IPS-NIHi7 (cell line): ENCODE data around the gene SLC35F4.

Experiments used
- DNase-seq: peaks from one replicate; pipeline ENCODE4 v3.0.0; 2012; ENCODE audit warnings: mixed read lengths; ENCODE audit errors: extremely low spot score

The SLC35F4 gene

DNA sequence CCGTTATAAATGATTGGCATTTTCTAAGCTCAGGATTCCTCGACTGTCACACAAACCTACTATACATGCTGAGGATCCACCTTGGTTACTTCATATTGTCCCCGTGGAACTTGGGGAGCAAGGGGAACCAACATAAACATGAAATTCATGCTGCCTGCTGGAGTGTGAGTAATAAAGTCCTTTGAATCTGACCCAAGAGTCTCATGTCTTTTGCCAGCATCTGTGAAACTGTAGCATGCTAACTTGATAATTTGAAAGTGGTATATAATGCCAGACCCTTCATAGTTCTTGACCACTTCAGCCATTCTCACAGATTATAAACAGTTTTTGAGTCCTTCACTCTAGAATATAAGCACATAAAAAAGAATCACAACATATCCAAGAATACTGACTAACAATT is 17.1 kb downstream of the SLC35F4 start:
- DNase-seq: no peak

DNA sequence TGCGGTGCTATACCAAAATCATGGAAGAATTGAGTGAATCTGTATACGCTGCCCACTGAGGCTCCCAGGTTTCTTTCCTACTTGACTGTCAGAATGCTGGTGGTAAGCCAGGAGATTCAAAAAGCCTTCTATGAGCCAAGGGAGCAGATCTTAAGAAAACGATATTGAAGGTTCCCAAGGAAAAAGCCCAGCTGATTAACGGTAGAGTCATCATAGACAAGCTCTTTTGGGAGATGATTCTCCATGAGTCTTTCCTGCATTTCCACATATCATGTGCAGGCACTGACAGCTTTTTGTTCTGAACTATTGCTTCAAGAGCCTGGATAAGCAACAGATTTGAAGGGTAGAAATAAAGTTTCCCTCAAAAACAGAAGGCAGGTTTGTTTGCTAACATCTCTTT is 17.5 kb downstream of the SLC35F4 start:
- no peak for DNase-seq

DNA sequence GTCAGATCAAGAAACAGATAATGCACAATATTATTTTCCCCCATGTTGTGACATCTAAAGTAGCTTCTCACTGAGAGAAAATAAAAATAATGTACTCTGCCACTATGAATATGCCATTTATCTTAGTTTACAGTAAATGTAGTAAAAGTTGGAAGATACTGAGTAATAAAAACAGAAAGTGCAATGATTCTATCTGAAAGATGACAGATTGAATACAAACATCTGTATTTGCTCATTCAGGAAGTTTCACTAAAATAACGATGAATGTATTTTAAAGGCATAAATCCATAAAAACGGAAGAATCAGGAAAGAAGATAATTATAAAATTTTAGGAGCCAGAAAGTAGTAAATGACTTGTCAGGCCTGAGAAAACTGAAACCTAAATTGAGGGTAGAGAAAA is 18.2 kb downstream of the SLC35F4 start:
- DNase-seq: no peak

DNA sequence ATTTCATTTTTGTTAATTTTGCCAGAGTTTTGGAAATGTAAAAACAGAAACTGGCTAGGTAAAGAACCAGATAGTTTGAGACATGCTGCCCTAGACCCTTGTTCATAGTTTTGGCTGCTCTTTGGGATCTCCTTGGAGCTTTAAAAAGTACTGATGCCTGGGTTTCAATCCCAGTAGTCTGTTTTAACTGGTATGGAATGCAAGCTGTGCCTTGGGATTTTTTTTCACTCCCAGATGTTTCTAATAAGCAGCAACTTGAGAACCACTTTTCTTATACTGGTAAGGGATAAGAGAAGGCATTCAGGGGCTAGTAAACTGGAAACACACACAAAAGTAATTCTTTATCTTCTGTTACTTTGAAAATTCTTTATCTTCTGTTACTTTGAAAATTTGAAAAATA is 18.8 kb downstream of the SLC35F4 start:
- DNase-seq: no peak

DNA sequence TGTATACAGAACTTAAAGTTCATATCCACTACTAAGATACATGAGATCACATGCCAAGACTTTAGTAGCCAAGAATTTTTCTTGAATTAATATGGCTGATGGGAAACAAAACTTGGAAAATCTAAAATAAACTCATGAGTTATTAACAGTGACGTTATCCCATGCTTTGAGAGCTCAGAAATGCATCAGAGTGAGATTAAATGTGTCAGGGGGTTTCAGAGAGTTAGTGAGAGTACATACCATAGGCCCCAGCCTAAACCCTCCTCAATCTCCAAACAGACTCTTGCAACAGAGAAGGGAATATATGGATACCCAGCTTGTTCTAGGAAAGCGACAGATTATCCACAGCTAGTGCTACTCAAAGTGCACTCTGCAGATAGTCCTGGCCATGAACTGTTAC is 19.3 kb downstream of the SLC35F4 start:
- DNase-seq: no peak

DNA sequence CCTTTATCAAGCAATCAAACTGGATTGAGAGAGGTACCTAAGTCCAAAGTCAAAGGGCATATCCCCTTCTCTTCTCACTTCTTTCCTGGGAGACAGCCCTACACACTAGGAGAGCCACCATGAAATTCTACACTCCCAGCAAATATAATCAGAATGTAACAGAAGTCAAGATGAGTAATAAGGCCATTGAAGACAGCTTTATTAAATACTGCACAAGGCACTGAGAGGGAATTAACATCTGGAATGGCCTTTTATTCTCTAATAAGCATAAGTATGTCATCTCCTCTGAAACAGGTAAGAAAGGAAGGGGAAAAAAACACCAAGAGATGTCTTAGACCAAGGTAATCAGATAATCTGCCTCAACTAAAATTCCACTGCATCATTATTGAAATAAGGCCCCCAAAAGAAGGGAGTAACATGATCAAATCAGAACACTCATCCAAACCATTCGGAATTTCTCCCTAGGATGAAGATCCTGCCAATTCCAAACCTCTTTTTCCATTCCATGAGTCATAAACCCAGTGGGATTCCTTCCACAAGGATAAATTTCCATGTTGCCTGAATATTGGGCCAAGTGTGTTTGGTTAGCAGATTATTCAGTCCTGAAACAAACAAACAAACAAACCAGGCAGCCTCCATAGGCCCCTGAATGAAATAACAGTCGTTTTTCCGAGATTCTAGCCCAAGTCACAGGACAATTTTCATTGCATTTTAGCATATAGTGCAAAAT is 19.9 kb downstream of the SLC35F4 start:
- DNase-seq: no peak

DNA sequence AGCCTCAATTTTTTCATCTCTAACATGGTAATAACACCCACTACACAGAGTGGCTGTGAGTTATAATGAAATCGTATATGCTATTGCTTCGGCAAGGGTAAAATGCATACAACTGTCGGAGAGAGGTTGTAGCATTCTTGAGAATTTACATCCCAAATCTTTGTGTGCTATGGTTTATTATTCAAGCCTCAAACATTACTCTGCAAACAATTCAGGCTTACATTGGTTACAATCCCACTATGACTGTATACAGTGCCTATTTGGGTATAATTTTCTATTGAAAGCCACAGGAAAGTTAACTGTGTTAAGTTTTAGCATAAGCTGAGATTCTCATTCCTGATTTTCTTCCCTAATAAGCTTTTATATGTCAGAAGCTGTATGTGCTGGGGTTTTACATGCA is 20.6 kb downstream of the SLC35F4 start:
- DNase-seq: no peak

DNA sequence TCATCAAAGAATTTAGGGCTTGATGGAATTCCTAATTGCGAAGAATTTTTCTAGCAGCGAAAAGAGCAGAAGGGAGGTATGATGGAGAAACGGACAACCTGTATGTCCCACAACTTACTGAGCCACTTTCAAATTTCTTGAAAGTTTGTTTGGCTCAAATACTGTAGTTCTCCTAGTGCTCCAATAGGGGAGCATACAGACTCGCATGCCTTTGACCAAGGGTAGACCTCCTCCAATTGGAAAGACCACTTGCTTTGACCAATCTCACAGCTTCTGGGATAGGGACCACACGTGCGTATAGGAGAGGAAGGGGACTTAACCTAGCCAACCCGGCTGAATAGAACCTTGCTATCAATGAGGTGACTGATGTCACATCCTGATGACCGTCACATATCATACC is 28.6 kb downstream of the SLC35F4 start:
- no peak for DNase-seq

DNA sequence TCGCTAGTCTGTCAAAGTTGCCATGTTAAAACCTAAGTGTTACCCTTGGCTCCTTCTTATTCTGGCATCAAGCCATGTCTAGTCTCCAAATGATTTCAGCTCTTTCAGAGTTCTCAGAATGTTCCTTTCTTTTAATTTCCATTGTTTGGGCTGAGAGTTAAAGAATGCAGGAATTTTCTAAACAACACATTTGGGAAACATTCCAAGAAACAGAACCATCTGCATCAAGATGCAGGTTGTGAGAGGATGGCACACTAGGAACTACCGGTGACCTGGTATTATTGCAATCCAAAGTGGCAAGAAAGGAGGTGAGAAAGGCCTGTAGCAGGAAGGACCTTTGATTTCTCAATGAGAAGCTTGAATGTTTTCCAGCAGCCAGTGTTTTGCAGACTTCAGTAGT is 30.1 kb downstream of the SLC35F4 start:
- DNase-seq: no peak

DNA sequence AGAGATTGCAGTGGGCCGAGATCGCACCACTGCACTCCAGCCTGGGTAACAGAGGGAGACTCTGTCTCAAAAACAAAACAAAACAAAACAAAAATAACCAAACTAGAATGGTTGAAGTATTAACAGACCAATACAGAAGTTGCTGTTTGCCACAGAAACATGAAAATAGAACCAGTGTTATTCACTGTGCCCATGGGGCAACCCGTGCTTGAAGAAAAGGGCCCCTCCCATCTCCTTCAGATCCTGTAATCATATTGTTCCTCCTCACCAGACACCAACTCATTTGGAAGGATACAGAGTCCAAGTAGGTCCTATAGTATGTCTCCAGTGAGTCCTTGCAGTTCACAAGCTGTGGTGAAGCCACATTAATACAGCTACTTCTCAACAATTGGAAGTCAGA is 30.9 kb downstream of the SLC35F4 start:
- DNase-seq: no peak

DNA sequence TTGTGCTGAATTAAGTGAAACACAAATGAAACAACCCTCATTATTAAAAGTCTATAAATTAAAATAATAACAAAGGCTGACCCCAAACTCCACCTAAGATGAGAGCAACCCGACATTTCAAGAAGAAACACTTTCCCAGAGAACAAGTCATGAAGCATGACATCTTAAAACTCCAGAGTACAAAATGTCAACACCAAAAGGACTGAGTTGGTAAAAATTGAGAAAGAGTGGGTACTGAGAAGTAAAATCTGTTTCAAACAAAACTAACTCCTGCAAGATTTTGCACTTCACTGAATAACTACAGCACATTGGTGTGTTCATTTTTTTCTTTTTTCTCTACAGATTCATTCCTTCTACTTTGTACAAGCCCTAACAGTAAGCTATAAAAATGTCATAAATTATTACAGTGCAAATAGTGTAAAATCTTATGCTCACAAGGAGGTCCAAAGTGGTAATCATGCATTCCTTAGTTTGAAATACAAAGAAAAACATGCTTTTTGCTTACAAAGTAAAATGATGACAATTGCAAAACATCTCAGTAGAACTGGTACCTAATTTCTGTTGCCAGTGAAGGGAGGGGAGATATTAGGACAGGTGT is 31.8 kb downstream of the SLC35F4 start:
- no peak for DNase-seq

DNA sequence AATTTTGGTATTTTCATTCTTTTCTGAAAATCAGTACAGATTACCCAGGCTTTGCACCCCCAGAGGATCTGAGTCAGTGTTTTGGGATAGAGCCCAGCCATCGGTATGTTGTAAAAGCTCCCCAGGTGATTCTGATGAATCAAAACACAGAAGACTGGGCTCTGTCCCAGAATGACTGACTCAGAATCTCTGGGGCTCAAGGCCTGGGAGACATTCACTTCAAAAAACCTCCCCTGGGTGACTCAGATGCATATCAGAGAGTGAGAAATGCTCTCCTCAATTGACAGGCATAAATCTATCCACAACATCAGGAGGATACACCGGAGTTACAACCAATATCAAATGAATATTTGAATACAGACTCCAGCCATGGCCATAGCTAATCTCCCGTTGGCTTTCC is 32.6 kb downstream of the SLC35F4 start:
- DNase-seq: peak; percentile 22

DNA sequence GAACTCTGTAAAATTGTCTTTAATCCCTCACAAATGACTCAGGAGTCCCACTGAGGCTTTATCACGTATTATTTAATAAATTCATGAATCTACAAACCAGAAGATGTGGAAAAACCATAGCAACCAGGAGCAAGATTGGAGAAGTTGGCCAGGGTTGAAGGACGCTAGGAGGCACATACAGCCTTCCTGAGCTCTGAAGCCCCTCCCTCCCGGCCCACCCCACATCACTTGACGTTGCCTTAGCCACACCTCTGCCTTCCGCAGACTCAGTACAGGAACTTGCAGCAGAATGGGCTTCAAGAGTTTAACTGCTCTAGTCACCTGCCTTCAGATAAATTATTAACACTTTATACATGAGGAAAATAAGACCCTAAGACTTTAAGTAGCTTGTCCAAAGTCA is 33.9 kb downstream of the SLC35F4 start:
- DNase-seq: peak; percentile 75

DNA sequence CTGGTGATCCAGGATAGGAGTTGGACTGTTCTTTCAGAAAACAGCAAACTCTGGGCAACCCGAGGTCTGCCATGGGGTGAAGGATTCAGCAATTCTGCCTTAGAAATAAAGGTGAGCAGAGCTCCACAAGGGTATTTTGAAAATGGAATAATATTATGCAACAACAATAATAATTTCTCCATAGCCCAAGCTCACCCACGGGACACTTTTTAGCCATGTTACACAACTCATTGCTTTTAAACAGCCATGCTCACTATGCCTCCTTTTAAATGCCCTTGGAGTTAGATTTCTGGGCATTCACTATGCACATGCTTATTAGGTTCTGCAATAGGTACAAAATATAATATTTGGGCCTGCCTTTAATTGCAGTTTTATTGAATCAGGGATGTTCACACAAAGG is 37.2 kb downstream of the SLC35F4 start:
- DNase-seq: no peak

DNA sequence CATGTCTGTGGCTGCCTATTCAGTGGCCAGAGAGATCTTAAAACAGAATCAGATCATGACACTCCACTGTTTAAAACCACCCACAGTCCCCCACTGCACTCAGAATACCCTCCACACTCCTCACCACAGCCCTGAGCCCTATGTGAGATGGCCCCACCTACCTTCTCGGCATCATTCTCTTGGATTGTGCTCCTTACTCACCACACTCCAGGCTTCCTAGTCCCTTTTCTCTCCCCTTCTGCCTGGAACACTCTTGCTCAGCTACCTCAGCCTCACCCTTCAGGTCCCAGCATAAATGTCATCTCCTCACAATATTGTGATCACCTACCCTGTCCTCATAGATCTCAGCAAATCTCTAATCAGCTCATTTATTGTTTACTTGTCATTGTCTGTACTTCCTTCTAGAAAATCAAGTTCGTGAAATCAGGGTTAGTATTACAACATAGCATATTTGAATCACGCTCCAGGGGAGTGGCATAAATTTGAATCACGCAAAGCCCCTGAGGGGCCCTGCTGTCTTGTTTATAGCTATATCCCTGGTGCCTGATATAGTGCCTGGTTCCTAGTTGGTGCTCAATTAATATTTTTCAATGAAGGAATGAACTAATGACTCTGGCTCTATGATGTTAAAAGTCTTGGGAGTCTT is 42.8 kb downstream of the SLC35F4 start:
- no peak for DNase-seq

DNA sequence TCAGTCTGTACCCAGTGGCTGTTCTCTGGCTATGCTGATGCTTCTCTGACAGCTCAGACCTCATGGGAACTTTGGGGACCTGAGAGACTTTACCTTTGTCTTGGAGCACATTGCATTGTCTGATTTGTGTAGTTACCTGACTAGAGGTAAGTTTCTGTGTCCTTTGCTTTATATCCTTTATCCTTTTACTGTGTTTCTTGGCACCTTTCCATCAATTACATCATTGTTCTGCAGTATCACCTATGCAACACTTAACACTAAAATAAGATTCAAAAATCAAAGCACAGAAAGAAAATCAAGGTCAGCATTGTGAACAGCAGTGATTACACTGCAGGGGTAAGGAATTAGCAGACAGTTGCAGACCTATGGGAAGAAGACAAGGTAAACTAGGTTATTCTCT is 43.8 kb downstream of the SLC35F4 start:
- no peak for DNase-seq

DNA sequence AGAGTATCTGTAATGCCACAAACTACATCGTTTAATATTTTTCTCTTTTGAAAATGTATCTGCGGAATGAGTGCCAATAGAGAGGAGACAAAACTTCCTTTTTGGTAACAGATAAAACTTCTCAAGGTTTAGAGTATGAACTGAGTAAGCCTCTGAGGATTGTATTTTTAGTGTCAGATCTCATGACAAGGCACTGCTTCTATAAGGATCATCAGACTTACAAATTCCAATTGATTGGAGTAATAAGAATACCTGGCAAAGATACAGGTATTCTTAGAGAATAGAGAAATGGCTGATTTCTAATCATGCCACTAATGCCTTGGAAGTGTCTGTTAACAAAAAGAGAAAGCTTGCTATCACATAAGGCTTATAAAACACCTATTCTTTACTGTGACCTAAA is 45.3 kb downstream of the SLC35F4 start:
- no peak for DNase-seq

DNA sequence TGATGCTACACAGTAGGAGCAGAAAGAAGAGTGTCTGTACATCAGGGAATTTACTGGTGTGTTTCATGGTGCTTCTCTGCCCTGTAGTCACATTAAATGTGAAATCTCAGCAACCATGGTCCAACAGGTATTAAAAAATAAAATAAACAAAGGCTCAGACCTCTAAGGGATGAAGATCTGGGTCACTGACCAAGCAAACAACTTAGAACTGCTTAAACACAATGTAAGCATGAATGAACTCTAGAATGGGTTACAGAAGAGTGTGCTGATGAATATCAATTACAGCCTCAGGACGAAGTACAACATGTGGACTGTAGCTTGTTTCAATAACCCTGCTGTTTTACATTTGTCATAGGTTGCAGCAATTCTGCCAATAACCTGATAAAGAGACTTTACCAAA is 47.4 kb downstream of the SLC35F4 start:
- no peak for DNase-seq

DNA sequence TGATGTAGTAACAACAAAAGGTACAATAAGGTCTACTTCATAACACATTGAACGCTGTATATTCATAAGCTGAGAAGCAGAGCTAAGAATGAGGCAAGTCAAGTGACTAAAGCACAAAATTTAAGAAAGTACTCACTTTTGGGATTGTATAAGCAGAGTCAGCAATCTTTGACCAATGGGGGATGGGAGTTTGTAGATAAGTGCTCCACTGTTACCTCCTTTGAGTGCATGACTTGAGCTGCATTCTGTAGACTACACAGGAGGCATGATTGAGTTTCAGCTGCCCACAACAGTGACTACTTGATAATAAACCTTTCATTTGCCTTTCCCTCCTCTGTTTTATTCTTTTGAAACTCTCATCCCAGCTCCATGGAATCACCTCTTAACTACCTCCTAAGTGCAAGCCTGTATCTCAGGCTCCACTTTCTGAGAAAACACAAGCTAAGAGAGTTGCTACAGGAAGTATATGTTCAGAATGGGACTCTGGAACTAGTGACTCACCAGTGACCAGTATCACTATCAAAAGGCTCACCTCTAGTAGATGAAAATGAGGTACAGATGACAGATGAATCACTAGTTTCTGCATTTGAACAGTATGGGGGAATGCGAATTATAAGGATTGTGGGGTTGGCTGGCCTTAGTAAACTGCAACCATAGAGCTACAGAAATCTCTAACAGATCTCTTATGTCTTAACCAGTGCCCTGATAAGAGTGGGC is 49.2 kb downstream of the SLC35F4 start:
- no peak for DNase-seq

DNA sequence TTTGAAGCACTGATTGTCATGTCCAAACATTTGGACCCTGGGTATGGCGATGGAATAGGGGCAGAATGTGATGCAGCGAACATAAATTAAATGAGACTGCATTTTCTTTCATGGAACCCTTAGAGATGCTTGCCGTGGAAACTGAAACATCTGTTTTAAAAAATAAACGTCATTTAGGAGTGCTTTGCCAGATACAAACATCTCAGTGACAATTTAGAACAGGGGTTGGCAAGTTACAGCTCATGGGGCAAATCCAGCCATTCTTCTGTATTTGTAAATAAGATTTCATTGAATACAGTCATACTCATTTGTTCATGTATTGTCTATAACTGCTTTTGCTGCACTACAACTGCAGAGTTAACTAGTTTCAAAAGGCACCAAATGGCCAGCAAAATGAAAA is 51.2 kb downstream of the SLC35F4 start:
- DNase-seq: no peak

DNA sequence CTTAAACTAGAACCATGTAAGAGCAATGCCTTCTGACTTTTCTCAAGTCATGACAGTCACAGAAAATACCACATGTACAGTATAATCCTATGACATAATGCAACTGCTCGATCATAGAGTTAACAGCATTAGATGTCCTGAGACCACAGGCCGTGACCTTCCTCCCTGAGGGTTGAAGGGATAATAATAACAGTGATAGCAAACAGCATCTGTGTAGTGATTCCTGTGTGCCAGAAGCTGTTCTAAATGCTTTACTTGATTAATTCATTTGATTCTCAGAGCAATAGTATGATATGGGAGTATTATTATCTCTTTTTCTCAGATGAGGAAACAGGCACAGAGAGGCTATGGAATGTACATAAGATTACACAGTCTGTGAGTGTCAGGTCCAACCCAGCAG is 53.2 kb downstream of the SLC35F4 start:
- no peak for DNase-seq

DNA sequence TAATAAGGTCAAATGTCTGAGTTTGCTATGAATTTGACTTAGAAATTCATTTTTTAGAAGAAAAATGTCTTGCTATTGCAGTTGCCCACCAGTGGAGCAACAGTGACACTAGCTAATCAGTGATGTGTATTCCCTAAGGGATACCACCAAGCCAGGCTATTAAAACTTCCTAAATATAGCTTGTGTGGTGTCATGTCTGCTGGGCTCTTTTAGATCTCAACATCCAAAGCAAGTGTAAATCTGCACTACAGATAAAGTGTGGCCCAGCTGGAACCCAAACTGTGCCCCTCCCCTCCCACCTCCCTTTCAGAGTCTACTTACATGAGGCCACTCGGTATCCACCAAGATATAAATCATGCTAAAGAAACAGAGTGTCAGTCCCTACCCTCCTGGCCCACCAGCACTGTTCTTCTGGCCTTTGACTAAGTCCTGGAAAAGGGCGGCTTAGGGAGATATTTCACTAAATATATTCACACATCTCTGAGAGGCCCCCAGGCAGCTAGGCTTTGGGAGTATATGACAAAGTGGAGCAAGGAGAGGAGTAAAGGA is 53.8 kb downstream of the SLC35F4 start:
- DNase-seq: no peak
